Breast epithelium (tissue), 3 donors: ENCODE data around the gene OR8A1.

Experiments
- POLR2A ChIP-seq: fragments of 450-650 bp; IDR thresholded peaks from one replicate; pipeline ENCODE4 v1.6.1; 2016; ENCODE audit warnings: antibody characterized with exemption, mild to moderate bottlenecking, moderate library complexity
- TF ChIP-seq, protein P1 (sequence below), 3 donors: fragments of 450-650 bp; IDR thresholded peaks; one replicate each; pipeline ENCODE4 v1.5.1; 2016 to 2017; ENCODE audit warnings: antibody characterized with exemption in 3 of 3, mild to moderate bottlenecking in 3 of 3, moderate library complexity in 3 of 3

DNA sequence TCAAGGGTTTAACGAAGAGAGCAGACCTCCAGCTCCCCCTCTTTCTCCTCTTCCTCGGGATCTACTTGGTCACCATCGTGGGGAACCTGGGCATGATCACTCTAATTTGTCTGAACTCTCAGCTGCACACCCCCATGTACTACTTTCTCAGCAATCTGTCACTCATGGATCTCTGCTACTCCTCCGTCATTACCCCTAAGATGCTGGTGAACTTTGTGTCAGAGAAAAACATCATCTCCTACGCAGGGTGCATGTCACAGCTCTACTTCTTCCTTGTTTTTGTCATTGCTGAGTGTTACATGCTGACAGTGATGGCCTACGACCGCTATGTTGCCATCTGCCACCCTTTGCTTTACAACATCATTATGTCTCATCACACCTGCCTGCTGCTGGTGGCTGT, 363 bp downstream of the OR8A1 start:
- TF ChIP-seq, protein P1, sequence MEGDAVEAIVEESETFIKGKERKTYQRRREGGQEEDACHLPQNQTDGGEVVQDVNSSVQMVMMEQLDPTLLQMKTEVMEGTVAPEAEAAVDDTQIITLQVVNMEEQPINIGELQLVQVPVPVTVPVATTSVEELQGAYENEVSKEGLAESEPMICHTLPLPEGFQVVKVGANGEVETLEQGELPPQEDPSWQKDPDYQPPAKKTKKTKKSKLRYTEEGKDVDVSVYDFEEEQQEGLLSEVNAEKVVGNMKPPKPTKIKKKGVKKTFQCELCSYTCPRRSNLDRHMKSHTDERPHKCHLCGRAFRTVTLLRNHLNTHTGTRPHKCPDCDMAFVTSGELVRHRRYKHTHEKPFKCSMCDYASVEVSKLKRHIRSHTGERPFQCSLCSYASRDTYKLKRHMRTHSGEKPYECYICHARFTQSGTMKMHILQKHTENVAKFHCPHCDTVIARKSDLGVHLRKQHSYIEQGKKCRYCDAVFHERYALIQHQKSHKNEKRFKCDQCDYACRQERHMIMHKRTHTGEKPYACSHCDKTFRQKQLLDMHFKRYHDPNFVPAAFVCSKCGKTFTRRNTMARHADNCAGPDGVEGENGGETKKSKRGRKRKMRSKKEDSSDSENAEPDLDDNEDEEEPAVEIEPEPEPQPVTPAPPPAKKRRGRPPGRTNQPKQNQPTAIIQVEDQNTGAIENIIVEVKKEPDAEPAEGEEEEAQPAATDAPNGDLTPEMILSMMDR (IDR thresholded peaks at IDR 0.05), result no peak
- no peak for TF ChIP-seq POLR2A
